CD4-positive, alpha-beta T cell treated with Interleukin-21 for 1 hour (primary cell): ENCODE results near the gene PCYT1A.
"Not testable (repeated sequence)": the region's sequence is repeated elsewhere in the genome, so short reads cannot be mapped to it uniquely, and the experiment has no call there.

Experiments
- DNase-seq: peaks from one replicate; pipeline ENCODE4 v3.0.0-alpha.2; 2020

PCYT1A gene

DNA sequence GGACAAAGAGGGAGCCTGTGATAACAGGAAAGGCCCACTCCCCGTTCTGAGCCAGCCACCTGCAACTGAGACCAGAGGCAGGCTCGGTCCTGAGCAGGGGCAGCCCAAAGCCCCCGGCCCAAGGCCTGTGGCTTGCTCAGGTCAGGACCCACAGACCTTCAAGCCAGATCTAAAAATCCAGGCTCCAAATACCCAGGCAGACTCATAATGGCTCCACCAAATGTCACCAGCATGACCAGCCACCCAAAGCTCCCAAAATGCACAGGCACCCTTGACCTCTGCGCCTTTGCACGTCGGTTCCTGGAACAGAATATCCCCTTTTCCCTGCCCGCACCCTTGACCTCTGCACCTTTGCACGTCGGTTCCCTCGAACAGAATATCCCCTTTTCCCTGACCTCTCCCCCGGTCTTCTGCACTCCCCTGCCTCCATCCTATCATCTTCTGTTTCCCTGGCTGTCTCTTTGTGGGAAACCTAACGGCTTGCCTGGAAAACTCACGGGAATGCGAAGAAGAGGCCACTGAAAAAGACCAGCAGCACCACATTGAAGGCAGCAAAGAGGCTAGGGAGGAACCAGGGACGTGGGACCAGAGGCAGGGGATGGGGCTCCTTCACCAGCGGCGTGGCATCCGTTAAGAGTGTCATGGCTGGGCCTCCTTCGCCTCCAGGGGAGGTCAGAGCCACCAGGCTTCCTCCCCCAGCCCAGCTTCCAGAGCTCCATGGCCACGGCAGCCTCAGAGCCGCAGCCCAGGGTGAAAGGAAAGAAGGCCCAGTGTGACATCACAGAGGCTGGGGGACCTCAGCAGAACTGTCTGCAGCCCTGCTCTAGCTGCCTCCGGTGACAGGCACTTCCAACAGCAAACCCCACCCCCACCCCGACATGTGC lies 76.6 kb downstream of the PCYT1A start, which contains the start of gene ZDHHC19:
TSS of gene ZDHHC19 (minus strand) at position 728 of the 884 bp plus-strand sequence. CDS start at position 643, 85 bp downstream.
- DNase-seq, result no peak

DNA sequence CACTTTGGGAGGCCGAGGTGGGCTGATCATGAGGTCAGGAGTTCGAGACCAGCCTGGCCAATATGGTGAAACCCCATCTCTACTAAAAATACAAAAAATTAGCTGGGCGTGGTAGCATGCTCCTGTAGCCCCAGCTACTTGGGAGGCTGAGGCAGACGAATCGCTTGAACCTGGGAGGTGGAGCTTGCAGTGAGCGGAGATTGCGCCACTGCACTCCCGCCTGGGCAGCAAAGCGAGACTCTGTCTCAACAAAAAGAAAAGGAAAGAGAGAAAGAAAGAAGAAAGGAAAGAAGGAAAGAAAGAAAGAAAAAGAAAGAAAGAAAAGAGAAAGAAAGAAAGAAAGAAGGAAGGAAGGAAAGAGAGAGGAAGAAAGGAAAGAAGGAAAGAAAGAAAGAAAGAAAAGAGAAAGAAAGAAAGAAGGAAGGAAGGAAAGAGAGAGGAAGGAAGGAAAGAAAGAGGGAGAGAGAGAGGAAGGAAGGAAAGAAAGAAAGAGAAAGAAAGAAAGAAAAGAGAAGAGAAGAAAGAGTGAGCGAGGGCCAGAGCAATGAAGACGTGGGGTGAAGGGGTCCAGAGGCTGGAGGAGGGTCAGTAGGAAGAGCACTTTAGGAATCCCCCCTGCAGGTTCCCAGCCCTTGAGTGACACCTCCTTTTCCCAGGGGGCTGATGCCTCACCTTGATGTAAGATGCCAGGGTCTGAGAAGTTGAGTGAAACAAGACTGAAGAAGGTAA lies 77.4 kb downstream of the PCYT1A start:
- not testable (repeated sequence) for DNase-seq

DNA sequence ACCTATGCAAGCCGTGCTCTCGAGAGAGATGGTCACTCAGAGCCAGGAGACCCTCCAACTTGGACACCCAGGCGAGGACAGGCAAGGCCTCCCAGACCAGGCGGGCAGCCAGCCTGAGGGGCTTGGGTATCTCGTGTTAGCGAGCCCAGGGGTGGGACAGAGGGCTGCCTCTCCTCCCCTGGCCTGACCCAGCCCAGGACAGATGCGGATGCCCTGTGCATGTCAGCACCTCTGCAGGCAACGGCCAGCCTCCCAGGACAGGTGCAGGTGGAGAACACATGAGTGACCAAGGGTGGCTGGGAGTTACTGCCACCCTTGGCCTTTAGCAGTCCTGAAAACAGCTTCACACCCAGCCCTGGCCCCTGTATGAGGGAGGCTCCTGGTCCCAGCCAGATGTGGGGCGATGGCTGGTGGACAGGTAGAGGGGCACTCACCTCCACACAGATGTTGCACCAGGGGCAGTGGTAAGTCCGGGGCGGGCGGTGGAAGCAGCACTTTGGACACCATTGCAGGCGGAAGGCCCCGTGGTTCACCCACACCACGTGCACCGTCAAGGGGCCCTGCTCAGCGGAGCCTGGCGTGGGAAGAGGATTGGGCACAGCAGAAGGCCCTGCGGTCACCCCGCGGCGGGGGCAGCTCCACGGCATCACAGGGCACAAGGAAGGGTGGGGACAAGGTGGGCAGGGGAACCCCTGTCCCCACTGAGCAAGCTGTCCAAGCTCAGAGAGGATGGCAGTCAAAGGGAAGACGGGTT lies 78.4 kb downstream of the PCYT1A start:
- DNase-seq, result no peak

DNA sequence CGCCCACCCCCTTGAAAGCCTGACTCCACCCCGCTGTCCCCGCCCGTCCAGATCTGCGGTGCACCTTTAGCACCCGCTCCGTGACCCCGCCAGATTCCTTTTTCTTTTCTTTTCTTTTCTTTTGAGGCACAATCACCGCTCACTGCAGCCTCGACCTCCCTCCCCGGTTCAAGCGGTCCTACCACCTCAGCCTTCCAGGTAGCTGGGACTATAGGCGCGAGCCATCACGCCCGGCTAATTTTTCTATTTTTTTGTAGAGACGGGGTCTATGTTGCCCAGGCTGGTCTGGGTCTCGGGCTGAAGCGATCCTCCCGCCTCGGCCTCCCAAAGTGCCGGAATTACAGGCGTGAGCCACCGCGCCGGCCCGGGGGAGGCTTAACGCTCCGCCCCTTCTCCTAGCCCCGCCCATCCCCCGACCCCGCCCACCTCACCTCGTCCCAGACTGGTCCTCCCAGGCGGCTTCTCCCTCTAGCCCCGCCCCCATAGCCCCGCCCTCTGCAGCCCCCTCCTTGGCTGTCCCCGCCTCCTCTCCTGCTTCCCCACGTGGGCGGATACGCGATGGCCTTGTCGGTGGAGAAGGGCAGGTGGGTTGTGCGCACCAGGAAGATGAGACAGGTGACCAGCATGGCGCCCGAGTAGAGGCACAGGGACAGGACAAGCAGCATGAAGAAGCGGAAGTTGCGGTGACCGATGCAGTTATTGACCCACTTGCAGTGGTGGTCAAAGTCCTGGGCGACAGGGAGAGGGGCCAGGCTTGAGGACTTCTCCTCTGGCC lies 79.5 kb downstream of the PCYT1A start:
- peak; percentile 77 for DNase-seq

DNA sequence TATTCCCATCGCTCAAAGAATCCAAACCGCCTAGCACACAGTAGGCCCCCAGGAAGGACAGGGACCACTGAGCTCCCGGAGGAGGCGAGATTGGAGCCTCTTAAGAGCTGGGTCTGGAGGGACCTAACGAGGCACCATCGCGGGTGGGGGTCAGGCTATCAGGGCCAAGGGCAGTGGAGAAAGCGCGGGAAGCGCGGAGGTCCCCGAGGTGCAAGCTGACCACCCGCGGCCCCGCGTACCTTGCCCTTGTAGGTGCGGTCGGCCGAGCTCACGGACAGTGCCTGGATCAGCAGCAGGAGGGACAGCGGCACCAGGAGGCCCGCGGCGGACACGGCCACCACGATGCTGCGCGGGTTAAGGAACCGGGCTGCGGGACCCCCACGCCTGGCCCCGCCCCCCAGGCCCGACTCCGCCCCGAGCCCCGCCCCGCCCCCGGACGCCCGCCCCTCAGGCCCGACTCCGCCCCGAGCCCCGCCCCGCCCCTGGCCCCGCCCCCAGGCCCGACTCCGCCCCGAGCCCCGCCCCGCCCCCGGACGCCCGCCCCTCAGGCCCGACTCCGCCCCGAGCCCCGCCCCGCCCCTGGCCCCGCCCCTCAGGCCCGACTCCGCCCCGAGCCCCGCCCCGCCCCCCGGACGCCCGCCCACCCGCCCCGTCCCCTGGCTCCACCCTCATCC lies 80.2 kb downstream of the PCYT1A start:
- no peak for DNase-seq

DNA sequence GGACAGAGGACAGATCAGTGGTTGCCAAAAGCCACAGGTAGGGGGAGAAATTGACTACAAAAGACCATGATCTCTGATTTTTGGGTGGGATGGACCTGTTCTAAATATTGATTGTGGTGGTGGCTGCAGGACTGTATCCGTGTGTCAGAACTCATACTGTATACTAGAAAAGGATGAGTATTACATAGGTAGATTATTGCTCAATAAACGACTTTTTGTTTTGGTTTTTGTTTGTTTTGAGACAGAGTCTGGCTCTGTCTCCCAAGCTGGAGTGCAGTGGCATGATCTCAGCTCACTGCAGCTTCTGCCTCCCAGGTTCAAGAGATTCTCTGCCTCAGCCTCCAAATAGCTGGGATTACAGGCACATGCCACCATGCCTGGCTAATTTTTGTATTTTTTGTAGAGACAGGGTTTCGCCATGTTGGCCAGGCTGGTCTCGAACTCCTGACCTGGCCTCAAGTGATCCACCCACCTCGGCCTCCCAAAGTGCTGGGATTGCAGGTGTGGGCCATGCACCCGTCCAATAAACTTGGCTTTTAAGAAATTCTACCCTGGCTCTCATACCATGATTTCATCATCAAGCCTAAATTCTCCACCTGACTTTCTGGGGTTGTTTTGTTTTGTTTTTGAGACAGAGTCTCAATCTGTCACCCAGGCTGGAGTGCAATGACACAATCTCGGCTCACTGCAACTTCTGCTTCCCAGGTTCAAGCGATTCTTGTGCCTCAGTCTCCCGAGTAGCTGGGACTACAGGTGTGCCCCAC lies 81.9 kb downstream of the PCYT1A start:
- DNase-seq, result not testable (repeated sequence)

DNA sequence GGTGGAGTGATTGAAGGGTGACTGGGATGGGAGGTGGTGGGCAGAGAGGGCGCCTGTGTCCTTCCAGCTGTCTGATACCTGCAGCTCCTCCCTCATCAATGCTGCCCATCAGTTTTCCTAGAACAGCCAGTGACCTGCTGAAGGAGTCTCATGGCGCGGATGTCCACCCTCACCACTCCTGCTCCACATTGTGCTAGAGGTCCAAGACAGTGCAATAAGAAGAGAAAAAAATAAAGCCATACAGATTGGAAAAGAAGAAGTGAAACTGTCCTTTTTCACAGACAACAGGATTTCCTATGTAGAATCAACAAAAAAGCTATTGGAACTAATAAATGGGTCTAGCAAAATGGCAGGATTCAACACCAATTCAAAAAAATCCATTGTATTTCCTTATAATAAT lies 83.7 kb downstream of the PCYT1A start:
- no peak for DNase-seq

DNA sequence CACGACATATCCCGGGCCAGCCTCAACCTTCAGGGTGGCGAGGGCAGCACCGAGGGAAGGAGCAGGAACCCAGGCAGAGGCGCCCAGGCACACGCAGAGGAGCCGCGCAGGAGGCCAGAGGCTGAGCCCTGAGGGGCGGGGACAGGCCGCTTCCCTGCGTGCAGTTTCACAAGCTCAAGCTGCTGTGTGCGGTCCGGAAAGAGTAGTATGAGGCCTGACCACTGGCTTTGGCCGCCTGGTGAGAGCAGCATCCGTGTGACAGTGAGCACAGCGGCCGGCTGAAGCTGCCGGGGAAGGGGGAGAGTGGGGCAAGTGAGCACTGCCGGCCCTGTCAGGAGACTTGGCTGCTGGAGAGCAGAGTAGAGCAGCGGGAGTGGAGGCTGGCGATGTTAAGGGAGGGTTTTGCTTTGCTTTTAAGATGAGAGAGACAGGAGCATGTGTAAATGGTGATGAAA lies 85.0 kb downstream of the PCYT1A start:
- DNase-seq, result no peak

DNA sequence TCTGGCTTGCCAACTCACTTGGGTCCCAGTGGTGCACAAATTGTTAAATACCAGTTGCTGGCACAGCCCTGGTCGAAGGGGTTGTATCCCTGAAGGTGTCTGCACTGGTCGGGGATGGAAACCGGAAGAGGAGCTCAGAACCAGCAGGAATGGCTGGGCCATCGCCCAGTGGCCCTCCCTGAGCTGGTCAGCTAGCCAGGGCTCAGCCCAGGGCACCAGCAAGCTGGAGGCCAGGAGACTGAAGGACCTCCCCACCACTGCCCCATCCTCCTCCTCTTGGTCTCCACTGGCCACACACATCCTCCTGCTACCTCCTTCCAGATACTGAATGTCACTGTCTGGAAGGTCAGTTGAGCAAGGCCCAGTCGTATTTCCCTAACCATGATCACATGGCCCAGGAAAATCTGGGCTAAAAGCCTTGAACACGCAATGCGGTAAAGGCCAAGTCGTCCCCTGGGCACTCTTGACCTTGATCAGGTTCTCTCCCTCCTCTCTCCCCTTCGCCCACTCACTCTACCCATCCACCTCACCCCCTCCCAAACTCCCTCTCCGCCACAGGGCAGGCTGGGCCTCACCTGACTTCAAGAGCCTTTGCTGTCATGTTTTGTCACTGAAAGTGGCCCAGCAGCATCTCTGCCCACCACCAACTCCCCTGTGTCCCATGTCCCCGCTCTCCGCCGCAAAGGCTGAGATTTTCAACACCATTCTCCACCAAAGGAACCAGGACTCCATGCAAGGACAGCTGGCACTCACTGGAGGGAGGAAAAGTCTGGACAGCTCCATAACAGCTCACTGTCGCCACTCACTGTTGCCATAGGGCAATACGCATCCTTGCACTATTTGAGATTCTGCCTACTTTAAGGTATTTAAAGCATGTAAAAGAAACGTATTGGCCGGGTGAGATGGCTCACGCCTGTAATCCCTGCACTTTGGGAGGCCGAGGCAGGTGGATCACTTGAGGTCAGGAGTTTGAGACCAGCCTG lies 88.5 kb downstream of the PCYT1A start:
- DNase-seq, result no peak

DNA sequence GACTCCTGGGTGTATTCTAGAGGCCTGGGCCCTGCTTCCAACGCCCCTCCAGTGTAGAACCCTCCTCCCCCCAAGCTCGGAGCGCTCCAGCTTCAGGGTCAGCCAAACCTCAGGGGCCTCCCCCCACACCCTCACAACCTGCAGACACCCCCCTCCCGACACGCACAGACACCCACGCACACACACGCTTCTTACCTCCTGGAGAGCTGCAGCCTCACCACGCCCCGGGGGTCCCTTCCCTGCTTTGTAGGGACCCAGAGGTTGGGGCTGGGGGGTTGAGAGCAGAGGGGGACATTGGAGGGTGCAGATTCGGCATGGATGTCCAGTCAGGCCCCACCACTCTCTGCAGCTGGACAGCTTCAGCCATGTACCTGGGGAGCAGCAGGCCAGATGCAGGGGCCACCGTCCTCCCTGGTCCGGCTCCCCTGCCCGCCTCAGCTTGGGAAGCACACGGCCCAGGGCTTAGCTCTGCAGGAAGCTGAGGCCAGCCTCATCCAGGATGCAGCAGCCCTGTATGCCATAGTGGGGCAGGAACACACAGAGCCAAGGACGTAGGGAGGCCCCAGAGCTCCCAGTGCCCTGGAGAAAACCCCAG lies 89.3 kb downstream of the PCYT1A start:
- no peak for DNase-seq

DNA sequence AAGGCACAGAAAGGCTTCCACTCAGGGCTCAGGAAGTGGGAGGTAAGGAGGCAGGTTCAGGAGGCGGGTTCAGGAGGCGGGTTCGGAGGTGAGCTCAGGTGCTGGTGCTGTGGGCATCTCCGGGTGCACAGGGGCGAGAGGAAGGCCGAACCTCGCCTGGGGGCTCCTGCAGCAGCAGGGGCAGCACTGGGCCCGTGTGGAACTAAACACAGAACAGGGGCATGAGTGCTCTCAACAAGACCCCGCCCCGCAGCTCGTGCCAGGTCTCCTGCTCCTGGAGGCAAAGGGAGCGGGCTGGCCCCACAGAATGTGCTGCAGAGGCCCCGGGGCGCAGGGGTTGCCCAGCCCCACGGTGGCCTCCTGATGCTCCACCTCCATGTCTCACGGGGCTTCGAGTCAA lies 90.0 kb downstream of the PCYT1A start:
- DNase-seq, result no peak

DNA sequence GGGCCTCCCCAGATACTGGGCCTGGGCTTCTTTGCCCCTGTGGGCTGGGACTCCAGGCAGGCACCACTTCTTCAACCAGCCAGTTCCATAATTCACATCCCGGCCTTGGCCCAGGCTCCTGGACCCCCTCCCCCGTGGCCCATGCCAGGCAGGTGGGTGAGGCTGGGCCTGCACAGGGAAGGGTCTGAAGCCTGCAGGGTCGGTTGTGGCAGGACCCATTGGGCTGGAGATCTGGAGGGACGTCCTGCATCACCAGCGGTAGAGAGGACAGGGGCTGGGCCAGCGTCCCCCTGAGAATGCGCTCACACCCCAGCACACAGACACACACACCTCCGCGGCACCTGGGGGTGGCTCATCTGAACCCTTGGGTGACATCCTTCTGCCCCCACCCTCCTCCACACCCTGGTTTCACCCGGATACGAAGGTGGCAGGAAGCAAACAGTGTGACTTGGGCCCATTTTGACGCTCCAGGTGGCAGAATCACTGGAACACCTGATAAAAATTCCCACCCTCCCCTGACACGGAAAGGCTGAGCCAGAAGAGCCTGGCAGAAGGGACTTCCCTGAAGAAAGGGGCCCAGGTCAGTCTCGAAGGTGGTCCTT lies 91.8 kb downstream of the PCYT1A start:
- DNase-seq, result peak; percentile 40

DNA sequence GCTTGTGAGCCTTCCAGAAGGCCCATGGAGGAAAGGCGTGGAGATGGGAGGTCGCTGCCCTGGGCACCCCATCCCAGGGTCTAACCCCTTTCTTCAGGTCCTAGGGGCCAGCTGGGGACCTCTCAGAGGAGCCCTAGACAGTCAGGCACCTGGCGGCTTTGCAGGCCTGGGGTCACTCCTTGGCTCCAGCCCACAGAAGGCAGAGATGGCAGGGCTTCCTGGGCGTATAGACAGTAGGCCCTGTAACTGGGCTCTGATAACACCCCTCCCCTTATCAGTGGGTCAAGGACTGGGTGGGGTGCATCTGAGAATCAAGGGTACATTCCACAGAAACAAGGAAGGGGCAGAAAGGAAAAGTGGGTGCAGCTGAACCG lies 93.0 kb downstream of the PCYT1A start:
- no peak for DNase-seq

DNA sequence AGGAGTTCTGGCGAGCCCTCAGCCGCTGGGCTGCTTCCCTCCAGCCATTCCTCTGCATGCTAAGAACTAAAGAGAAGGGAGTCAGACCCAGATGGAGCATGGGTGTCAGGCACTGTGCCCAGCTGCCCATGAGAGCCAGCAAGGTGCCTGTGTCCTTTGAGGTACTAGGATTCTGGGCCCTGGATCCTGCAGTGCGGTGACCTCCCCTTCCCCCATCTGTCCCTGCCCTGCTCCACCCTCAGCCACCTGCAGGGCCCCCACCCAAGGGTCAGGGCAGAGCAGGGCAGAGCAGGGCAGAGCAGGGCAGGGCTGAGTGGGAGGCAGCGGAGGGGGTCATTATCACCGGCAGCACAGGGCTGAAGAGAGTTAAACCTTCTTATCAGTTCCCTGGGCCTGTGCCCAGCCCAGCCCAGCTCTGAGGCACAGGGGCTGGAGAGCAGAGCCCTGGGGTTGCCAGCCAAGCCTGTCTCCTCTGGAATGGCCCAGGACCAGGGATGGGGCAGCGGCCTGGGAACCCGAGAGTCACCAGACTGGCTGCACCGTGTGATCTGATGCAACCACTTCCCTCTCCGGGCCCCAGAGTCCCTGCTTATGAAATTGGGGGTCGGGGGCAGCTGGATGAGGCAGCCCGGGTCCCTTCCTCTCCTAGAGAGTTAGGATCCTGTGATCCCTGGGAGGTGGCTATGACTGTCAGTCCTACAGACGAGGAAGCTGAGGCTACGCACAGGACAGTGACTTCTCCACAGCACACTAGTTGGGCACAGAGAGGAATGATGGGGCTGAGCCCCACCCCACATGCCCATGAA lies 93.6 kb downstream of the PCYT1A start:
- no peak for DNase-seq

DNA sequence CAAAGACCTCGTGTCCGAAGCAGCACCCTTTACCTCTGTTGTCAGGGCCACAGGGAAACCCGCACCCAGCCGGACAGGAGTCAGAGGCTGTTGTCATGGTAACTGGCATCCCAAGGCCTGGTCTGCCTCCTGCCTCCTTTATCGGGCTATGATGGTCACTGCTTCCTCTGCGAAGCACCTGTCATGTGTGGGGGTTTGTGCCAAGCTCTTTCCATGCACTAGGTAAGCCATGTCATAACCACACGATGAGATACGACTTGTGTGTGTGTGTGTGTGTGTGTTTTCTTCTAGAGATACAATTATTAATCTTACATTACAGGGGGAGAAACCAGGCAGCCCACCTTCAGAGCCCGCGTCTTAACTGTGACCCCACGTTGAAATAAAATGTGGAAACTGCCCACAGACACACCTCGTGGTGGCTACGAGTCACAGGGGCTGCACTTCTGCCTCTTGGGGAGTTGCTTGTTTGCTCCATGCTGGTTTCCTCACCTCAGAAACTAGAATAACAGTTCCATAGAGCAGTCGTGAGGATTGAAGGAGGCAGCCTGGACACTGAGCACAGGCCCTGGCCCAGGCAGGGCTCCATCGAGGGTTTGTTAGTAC lies 94.3 kb downstream of the PCYT1A start:
- no peak for DNase-seq

DNA sequence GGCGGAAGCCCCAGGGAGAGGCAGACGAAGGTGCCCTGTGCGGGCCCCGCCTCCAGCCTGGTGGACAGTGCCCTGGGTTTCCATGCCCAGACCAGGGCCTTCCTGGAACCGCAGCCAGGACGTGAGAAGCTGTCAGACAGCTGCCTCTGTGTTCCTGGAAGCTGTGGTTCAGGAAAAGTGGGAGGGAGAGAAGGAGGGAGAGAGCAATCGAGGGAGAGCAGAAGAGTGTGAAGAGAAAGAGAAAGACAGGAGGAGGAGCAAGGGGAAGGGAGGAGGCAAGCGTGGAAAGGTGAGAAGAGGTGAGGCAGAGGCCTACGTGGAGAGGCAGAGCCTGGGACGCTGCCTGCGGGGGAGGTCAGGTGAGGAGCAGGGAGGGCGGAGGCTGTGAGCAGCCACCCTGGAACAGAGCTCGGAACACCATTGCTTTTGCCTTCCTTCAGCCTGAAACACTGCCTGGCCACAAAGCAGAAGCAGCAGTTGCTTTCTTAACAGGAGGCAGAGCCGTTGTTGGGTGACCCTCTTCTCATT lies 94.9 kb downstream of the PCYT1A start:
- DNase-seq, result no peak

DNA sequence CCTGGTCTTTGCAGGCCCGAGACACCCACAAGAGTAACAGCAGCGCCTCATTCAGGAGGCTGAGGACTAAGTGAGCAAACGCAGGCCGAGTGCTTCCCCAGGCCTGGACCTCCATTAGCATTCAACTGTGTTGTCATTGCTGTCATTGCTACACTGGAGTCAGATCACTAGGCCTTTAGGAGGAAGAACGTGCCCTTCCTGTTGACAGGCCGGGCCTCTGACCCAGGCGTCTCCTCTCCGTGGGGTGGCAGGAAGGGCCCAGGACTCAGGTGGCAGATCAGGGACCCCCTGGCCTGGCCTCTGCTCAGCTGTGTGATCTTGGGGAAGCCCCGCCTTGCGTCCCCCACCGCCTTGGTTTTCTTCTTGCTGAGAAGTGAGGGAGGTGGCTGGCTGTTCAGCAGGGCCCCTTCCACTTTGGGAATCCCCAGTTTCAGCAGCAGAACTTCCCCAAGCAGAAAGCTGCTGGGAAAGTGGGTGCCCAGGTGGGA lies 95.4 kb downstream of the PCYT1A start:
- DNase-seq, result peak; percentile 82
